GM21381 (cell line): Measurements from ENCODE around the gene MRPL18.
"Not testable (repeated sequence)": the region's sequence is repeated elsewhere in the genome, so short reads cannot be mapped to it uniquely, and the experiment has no call there.

Experiments used
- ATAC-seq: cut with Tn5 transposase; IDR thresholded peaks from one replicate; pipeline ENCODE4 v1.9.1; 2021; ENCODE audit warnings: mild to moderate bottlenecking, moderate library complexity; ENCODE audit not compliant: unreplicated experiment

Gene MRPL18

GRCh38 chr6:159772196-159772595, 18.1 kb upstream of the MRPL18 start:
- no peak for ATAC-seq

GRCh38 chr6:159777240-159777904, 12.9 kb upstream of the MRPL18 start:
- ATAC-seq, result no peak

- no peak for ATAC-seq
These were observed 12.1 kb upstream of the MRPL18 start for GRCh38 chr6:159778131-159778530.

GRCh38 chr6:159778542-159779103, 11.6 kb upstream of the MRPL18 start:
- ATAC-seq, result no peak

- no peak for ATAC-seq
These were observed 2.0 kb upstream of the MRPL18 start for GRCh38 chr6:159788276-159788675.

GRCh38 chr6:159788753-159789376, 1.4 kb upstream of the MRPL18 start:
- ATAC-seq, result no peak

- ATAC-seq, result peak; percentile 74
These were observed 704 bp upstream of the MRPL18 start, which contains the start of gene TCP1 for GRCh38 chr6:159789377-159790148. TCP1 (minus strand) TSS chr6:159789602; CDS start chr6:159789468, 134 bp downstream.

- ATAC-seq, result no peak
These were observed 810 bp downstream of the MRPL18 start for GRCh38 chr6:159790956-159791598.

GRCh38 chr6:159794976-159795375, 4.7 kb downstream of the MRPL18 start:
- ATAC-seq, result not testable (repeated sequence)

GRCh38 chr6:159797554-159797953, 7.3 kb downstream of the MRPL18 start:
- ATAC-seq, result no peak

- no peak for ATAC-seq
These were observed 10.0 kb downstream of the MRPL18 start, which contains the start of gene PNLDC1 for GRCh38 chr6:159800141-159800865. PNLDC1 (plus strand) TSS chr6:159800276; CDS start chr6:159800308, 32 bp downstream.

- ATAC-seq, result no peak
These were observed 11.7 kb downstream of the MRPL18 start for GRCh38 chr6:159801935-159802334.

- ATAC-seq, result no peak
These were observed 14.2 kb downstream of the MRPL18 start for GRCh38 chr6:159804504-159804903.

- ATAC-seq, result no peak
These were observed 15.3 kb downstream of the MRPL18 start for GRCh38 chr6:159805440-159806020.

- ATAC-seq, result no peak
These were observed 15.8 kb downstream of the MRPL18 start for GRCh38 chr6:159806021-159806458.

GRCh38 chr6:159807150-159807858, 17.0 kb downstream of the MRPL18 start:
- ATAC-seq, result no peak

GRCh38 chr6:159808647-159809046, 18.4 kb downstream of the MRPL18 start:
- no peak for ATAC-seq

- ATAC-seq, result no peak
These were observed 18.9 kb downstream of the MRPL18 start for GRCh38 chr6:159809149-159809548.

- ATAC-seq, result no peak
These were observed 23.5 kb downstream of the MRPL18 start for GRCh38 chr6:159813781-159814180.
